ENCODE measurements around the gene RACK1.
A peak's percentile ranks its signal among the peaks of the same experiment; 100 is the strongest.

The RACK1 gene

DNA sequence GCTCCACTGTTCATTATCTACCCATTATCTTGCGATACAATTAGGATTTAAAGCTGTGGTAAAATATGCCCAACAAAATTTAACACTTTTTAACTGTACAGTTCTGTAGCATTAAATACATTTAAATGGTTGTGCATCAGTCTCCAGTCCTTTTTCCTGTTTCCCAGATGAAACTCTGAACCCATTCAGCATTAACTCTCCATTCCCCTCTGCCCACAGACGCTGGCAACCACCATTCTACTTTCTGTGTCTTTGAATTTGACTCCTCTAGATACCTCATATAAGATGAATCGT, 35.8 kb downstream of the RACK1 start:
- Histone ChIP-seq H3K27ac (ENCODE audit: low read length) (peak overlapping the region; percentile 68; the same call in 1 of the 2 replicates), H3K4me3 (ENCODE audit: low read length) (peak overlapping the region; percentile 78; the same call in 1 of the 2 replicates), H3K9ac (ENCODE audit: low read length) (no peak overlapping the region), H3K4me1 (ENCODE audit: low read length) (peaks cover 7% of the 10 kb centered on the region), H3F3A (ENCODE audit: insufficient read depth, low read length) (peaks cover 18% of the 10 kb centered on the region), H3K79me2 (ENCODE audit: low read length) (no peaks in the 10 kb centered on the region), H2AFZ (ENCODE audit: low read length) (no peak overlapping the region), H3K9me3 (replicated peaks; ENCODE audit: insufficient read depth, low read length) (no peaks in the 10 kb centered on the region), H3K36me3 (replicated peaks; ENCODE audit: insufficient read depth, low read length) (no peaks in the 10 kb centered on the region), H3K9me2 (replicated peaks; ENCODE audit: insufficient read depth, low read length) (no peaks in the 10 kb centered on the region), H3K27me3 (replicated peaks; ENCODE audit: insufficient read depth, low read length) (peaks cover 23% of the 10 kb centered on the region), H4K20me1 (ENCODE audit: insufficient read depth, low read length) (no peaks in the 10 kb centered on the region), H3K4me2 (ENCODE audit: low read depth, low read length) (peak overlapping the region; percentile 91; the same call in 1 of the 2 replicates)
- no peak for DNase-seq
- TF ChIP-seq EZH2phosphoT487 (IDR thresholded peaks at IDR 0.05; ENCODE audit: low read length): no peak
- TF ChIP-seq EZH2 (optimal IDR thresholded peaks at IDR 0.05; ENCODE audit: low read depth, low read length): no peak
- TF ChIP-seq, protein P1, sequence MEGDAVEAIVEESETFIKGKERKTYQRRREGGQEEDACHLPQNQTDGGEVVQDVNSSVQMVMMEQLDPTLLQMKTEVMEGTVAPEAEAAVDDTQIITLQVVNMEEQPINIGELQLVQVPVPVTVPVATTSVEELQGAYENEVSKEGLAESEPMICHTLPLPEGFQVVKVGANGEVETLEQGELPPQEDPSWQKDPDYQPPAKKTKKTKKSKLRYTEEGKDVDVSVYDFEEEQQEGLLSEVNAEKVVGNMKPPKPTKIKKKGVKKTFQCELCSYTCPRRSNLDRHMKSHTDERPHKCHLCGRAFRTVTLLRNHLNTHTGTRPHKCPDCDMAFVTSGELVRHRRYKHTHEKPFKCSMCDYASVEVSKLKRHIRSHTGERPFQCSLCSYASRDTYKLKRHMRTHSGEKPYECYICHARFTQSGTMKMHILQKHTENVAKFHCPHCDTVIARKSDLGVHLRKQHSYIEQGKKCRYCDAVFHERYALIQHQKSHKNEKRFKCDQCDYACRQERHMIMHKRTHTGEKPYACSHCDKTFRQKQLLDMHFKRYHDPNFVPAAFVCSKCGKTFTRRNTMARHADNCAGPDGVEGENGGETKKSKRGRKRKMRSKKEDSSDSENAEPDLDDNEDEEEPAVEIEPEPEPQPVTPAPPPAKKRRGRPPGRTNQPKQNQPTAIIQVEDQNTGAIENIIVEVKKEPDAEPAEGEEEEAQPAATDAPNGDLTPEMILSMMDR (IDR thresholded peaks at IDR 0.05; ENCODE audit: low read length): no peak

DNA sequence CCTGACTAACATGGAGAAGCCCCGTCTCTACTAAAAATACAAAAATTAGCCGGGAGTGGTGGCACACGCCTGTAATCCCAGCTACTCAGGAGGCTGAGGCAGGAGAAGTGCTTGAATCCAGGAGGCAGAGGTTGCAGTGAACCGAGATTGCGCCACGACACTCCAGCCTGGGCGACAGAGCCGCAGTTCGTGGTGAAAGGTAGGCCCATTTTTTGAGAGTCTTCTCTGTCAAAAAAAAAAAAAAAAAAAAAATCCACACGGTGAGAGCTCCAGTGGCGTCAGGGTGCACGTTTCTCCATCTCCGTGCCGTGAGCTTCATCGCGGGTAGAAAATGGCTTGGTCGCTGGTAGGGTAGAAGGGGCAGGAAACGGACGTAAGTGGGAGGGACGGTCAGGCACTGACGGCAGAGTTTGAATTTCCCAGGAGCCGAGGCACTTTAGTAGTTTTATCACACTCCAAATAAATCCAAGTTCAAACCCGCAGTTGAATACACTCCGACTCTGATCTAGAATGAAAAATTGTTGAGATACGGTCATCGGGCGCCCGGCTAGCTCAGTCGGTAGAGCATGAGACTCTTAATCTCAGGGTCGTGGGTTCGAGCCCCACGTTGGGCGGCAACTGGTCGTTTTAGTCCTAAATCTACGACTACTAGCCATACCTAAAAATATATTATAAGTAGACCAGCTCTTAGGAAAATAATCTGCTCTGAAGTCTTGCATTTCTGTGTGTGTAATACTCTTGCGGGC, 36.3 kb downstream of the RACK1 start:
- peak; percentile 87 for DNase-seq
- H3K9me2 ChIP-seq (replicated peaks; ENCODE audit: insufficient read depth, low read length): no peaks in the 10 kb centered on the region
- peaks cover 7% of the 10 kb centered on the region for H3K4me1 ChIP-seq (ENCODE audit: low read length)
- no peaks in the 10 kb centered on the region for H3K79me2 ChIP-seq (ENCODE audit: low read length)
- peak overlapping the region; percentile 91; the same call in 1 of the 2 replicates for H3K4me2 ChIP-seq (ENCODE audit: low read depth, low read length)
- peaks cover 18% of the 10 kb centered on the region for H3F3A ChIP-seq (ENCODE audit: insufficient read depth, low read length)
- peak overlapping the region; percentile 66; the same call in 1 of the 2 replicates for H3K9ac ChIP-seq (ENCODE audit: low read length)
- H2AFZ ChIP-seq (ENCODE audit: low read length): peak overlapping the region; percentile 86
- H3K36me3 ChIP-seq (replicated peaks; ENCODE audit: insufficient read depth, low read length): no peaks in the 10 kb centered on the region
- no peaks in the 10 kb centered on the region for H3K9me3 ChIP-seq (replicated peaks; ENCODE audit: insufficient read depth, low read length)
- H4K20me1 ChIP-seq (ENCODE audit: insufficient read depth, low read length): no peaks in the 10 kb centered on the region
- TF ChIP-seq, protein P1 (IDR thresholded peaks at IDR 0.05; ENCODE audit: low read length): no peak
- TF ChIP-seq EZH2 (optimal IDR thresholded peaks at IDR 0.05; ENCODE audit: low read depth, low read length) (no peak), EZH2phosphoT487 (IDR thresholded peaks at IDR 0.05; ENCODE audit: low read length) (no peak)
- H3K27me3 ChIP-seq (replicated peaks; ENCODE audit: insufficient read depth, low read length): peaks cover 26% of the 10 kb centered on the region
- H3K4me3 ChIP-seq (ENCODE audit: low read length): peak overlapping the region; percentile 78
- H3K27ac ChIP-seq (ENCODE audit: low read length): peak overlapping the region; percentile 68; the same call in 1 of the 2 replicates

DNA sequence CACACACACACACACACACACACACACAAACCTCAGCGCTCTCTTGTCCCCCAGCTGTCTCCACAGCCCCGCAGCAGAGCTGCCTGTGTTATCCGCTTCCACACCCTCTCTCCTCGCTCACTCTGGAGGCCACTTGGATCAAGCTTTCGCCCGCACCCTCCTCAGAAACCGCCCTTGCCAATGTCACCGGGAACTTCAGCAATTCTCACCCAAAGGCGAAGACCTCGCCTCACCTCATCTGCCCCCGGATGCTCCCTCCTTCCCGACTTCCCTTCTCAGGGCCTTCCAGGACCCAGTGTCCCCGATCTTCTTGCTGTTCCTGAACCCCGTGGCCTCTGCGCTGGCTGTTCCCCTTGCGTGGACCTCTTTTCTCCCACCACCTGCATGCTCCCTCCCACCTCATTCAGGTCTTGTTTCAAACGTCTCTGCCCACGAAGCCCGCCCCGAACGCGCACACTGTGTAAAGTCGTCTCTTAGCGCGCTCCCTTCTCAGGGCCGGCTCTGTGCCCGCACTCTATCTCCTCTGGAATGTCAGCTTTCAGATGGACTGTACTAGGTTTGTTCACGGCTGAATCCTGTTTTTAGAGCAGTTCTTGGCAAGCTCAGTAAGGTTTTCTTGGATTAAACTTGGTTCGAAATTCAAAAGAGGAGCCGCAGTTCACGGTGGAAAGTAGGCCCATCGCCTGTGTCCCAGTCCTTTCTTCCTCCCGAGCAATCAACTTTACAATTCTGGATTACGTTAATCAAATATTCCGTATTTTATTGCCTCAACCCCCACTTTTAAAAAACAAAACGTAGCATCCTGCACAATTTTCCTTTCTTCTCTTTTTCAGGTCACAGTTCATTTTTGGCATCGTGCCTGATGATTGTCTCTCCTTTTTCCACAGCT, 37.7 kb downstream of the RACK1 start:
- Histone ChIP-seq H3K27me3 (replicated peaks; ENCODE audit: insufficient read depth, low read length) (peaks cover 36% of the 10 kb centered on the region), H4K20me1 (ENCODE audit: insufficient read depth, low read length) (no peaks in the 10 kb centered on the region), H3K4me1 (ENCODE audit: low read length) (peaks cover 7% of the 10 kb centered on the region), H3K27ac (ENCODE audit: low read length) (no peak overlapping the region), H3F3A (ENCODE audit: insufficient read depth, low read length) (peaks cover 18% of the 10 kb centered on the region), H3K9me3 (replicated peaks; ENCODE audit: insufficient read depth, low read length) (no peaks in the 10 kb centered on the region), H3K4me2 (ENCODE audit: low read depth, low read length) (peak overlapping the region; percentile 91), H3K36me3 (replicated peaks; ENCODE audit: insufficient read depth, low read length) (no peaks in the 10 kb centered on the region), H3K9me2 (replicated peaks; ENCODE audit: insufficient read depth, low read length) (no peaks in the 10 kb centered on the region), H2AFZ (ENCODE audit: low read length) (peak overlapping the region; percentile 50), H3K79me2 (ENCODE audit: low read length) (no peaks in the 10 kb centered on the region), H3K9ac (ENCODE audit: low read length) (no peak overlapping the region; the same call in 1 of the 2 replicates), H3K4me3 (ENCODE audit: low read length) (peak overlapping the region; percentile 78)
- DNase-seq: no peak
- TF ChIP-seq EZH2phosphoT487 (IDR thresholded peaks at IDR 0.05; ENCODE audit: low read length) (no peak), EZH2 (optimal IDR thresholded peaks at IDR 0.05; ENCODE audit: low read depth, low read length) (no peak)
- TF ChIP-seq, protein P1 (IDR thresholded peaks at IDR 0.05; ENCODE audit: low read length): no peak

All from MM.1S (cell line).